Activated CD4-positive, alpha-beta memory T cell treated with anti-CD3 and anti-CD28 coated beads, Interleukin-2, amount 10 ng/mL, durations not matched to agents 7 days and 5 days (primary cell): ENCODE measurements around the gene GGTLC2. TPM values are rescaled to one million over a fixed set of nuclear protein-coding genes. Genes with fewer than 3 reads are reported as not detected.
"Not testable (repeated sequence)": the region's sequence is repeated elsewhere in the genome, so short reads cannot be mapped to it uniquely, and the experiment has no call there.

Experiments
- CTCF ChIA-PET: fragments of 350-600 bp; sonication (Branson Sonifier 250); formaldehyde crosslinking; loops from one replicate; lab custom pipeline; 2021; ENCODE audit warnings: antibody characterized with exemption, inconsistent platforms; lab: Charles Lee
- POLR2A ChIA-PET: fragments of 350-600 bp; sonication (Branson Sonifier 250); formaldehyde crosslinking; loops from one replicate; lab custom pipeline; 2021; ENCODE audit warnings: antibody characterized with exemption; lab: Charles Lee
- DNase-seq: peaks from one replicate; pipeline ENCODE4 v3.0.0-alpha.2; 2020
- H3K27ac Mint-ChIP-seq: one replicate; pipeline ENCODE4 v1.8.0; 2021; ENCODE audit warnings: mild to moderate bottlenecking, mixed read lengths
- H3K27me3 Mint-ChIP-seq: one replicate; pipeline ENCODE4 v1.8.0; 2021; ENCODE audit warnings: mixed read lengths
- H3K36me3 Mint-ChIP-seq: one replicate; pipeline ENCODE4 v1.8.0; 2021; ENCODE audit warnings: low read depth, mixed read lengths
- H3K4me1 Mint-ChIP-seq: one replicate; pipeline ENCODE4 v1.8.0; 2021; ENCODE audit warnings: mixed read lengths
- H3K4me3 Mint-ChIP-seq: one replicate; pipeline ENCODE4 v1.8.0; 2021; ENCODE audit warnings: mild to moderate bottlenecking, mixed read lengths
- H3K9me3 Mint-ChIP-seq: one replicate; pipeline ENCODE4 v1.8.0; 2021; ENCODE audit warnings: mixed read lengths
- total RNA-seq, 2 experiments: library from RNA; stranded (reverse); gene quantifications; one replicate each; pipeline ENCODE4 v1.2.3, GENCODE V29; 2021

Gene GGTLC2
- total RNA-seq: not detected

- POLR2A ChIA-PET, H3K9me3 Mint-ChIP-seq, DNase-seq, H3K4me1 Mint-ChIP-seq, H3K4me3 Mint-ChIP-seq, H3K27me3 Mint-ChIP-seq, H3K27ac Mint-ChIP-seq, CTCF ChIA-PET, H3K36me3 Mint-ChIP-seq: not testable (repeated sequence)
Measured at GRCh38 chr22:22644314-22644713, at the start of gene GGTLC2. GGTLC2 (plus strand) TSS chr22:22644614; CDS start chr22:22646346, 1,732 bp downstream.

DNA sequence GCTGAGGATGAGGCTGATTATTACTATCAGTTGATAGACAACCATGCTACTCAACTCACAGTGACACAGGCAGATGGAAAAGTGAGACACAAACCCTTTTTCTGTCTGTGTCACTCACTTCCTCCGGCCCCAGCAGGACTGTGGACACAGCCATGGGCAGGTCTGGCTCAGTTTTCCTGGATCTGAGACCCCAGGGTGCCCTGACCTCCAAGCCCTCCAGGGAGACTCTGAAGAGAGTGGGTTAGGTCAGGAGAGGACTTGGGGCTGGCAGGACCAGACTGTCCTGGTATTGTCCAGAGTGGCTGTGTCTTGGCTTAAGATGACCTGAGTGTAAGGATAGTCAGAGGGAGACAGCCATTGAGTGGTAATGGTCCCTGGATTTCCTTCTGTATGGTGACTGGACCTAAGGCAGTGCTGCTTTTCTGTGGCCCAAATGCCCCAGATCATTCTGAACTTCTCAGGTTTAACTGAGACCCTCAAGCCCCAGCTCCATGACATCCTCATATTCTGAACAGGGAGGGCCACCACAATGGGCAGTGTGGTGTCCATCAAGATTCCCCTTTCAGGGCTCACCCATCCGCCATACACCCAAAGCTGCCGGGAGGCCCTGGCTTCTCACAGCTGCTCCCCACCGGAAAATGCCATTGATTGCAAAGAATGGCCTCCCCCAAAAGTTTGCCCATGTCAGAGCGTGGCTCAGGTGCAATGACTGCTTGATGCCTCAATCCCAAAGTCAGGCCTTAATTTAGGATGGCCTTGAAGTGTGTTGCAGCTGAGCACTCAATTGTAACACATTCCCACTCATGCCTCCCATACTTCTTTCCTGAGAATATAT lies 49.2 kb upstream of the GGTLC2 start:
- Mint-ChIP-seq H3K4me1 (peaks cover 1% of the 10 kb centered on the region), H3K4me3 (no peak overlapping the region), H3K36me3 (no peaks in the 10 kb centered on the region), H3K9me3 (no peaks in the 10 kb centered on the region), H3K27me3 (peaks cover 5% of the 10 kb centered on the region), H3K27ac (no peak overlapping the region)
- no peak for DNase-seq
- POLR2A ChIA-PET: no interaction called here
- CTCF ChIA-PET: no interaction called here

DNA sequence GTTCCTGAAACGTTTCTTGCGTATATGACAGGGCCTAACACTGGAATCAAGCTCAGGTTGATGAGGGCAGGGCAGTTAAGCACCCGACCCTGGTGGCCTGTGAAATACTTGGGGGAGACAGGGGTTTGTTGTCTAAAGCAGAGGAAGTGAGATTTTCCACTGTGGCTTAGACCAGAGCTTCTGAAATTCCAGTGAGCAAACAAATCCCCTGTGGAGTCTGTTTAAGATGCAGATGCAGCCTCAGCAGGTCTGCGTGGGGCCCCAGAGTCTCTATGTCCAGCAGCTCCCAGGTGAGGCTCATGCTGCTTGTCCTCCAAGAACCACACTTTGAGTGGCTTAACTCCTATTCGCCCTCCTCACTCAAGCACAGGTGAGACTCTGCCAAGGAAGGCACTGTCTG lies 46.3 kb upstream of the GGTLC2 start:
- no peaks in the 10 kb centered on the region for H3K36me3 Mint-ChIP-seq
- no peak overlapping the region for H3K27ac Mint-ChIP-seq
- no peaks in the 10 kb centered on the region for H3K9me3 Mint-ChIP-seq
- no peak for DNase-seq
- peaks cover 8% of the 10 kb centered on the region for H3K27me3 Mint-ChIP-seq
- H3K4me3 Mint-ChIP-seq: no peak overlapping the region
- CTCF ChIA-PET: interaction anchor here (0.8 to 1.3 kb wide), 2 partner anchors 10 to 12 kb away, joined by 3 read pairs; no protein-coding TSS in a partner anchor
- POLR2A ChIA-PET: no interaction called here
- H3K4me1 Mint-ChIP-seq: peaks cover 1% of the 10 kb centered on the region

DNA sequence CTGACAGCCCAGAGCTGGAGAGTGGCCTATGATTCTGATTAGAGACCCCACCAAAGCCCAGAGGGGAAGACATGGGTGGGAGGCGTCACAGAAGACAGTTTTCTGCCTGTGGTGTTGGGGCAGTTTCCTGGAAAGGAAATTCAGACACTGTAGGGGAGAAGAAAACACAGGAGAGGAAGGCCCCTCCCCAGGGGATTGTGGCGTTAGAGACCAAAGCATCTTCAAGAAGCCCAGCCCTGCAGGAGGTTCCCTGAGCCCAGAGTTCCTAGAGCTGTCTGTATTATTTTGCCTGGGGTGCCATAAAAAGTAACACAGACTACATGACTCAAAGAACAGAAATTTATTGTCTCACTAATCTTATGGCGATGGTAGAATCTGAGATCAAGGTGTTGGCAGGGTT lies 45.2 kb upstream of the GGTLC2 start:
- Mint-ChIP-seq H3K4me1 (no peaks in the 10 kb centered on the region), H3K4me3 (no peak overlapping the region), H3K27ac (no peak overlapping the region), H3K9me3 (no peaks in the 10 kb centered on the region), H3K27me3 (peaks cover 6% of the 10 kb centered on the region), H3K36me3 (no peaks in the 10 kb centered on the region)
- CTCF ChIA-PET: no interaction called here
- POLR2A ChIA-PET: no interaction called here
- no peak for DNase-seq

DNA sequence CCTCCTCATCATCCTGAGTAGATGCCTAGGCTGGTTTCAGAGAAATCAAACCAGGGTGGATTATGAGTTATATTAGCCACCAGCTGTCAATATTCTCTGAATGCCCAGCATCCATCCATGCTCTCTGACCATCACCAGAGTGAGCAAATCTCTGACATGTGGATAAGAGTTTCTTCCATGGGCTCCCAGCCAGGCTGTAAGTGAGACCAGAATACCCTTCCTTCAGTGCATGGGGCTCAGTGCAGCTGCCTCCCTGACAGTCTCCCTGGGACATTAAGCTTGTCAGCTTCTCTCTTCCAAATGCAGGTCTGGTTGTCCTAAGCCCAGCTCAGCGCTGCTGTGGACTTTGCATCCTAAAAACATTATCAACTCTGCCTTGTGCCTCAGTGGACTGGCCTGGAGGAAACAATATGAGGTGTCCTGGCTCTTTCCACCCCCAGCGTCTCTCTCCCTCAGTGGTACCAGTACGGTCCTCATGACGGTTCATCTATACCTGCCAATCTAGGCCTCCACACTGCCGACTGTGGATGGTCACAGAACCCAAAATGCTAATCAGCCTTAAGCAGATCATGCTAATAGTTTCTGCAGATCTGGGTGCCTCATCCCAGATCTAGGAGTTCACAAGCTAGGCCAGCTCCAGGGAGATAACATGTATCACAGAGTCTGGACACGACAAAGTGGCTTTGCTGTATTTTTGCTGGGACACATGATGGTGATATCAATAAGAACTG lies 43.7 kb upstream of the GGTLC2 start:
- no peaks in the 10 kb centered on the region for H3K9me3 Mint-ChIP-seq
- ChIA-PET POLR2A (no interaction called here), CTCF (no interaction called here)
- H3K27ac Mint-ChIP-seq: no peak overlapping the region
- H3K4me1 Mint-ChIP-seq: no peaks in the 10 kb centered on the region
- H3K4me3 Mint-ChIP-seq: no peak overlapping the region
- no peak for DNase-seq
- H3K36me3 Mint-ChIP-seq: no peaks in the 10 kb centered on the region
- peaks cover 6% of the 10 kb centered on the region for H3K27me3 Mint-ChIP-seq

DNA sequence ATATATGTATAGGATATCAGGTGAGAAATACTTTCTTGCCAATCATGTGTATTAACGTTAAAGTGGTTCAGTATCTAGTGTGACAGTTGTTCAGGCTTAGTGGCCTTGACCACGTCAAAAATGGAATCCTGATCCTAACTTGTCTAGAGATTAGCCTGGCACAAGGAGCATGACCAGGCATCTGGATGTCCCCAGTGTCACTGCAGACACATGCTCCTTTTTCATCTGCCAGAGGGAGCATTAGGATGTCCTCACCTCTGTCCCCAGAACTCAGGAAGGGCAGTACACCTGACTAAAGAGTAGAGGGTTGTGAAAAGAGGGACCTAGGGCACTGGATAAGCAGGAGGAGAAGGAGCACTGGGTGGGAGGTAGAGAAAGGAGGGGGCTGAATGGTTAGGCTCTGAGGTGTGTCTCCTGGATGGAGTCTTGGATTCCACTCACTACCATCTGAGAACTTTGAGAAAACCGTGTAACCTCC lies 40.9 kb upstream of the GGTLC2 start:
- Mint-ChIP-seq H3K9me3 (no peaks in the 10 kb centered on the region), H3K36me3 (no peaks in the 10 kb centered on the region), H3K4me1 (no peaks in the 10 kb centered on the region), H3K4me3 (no peak overlapping the region), H3K27me3 (peaks cover 6% of the 10 kb centered on the region), H3K27ac (no peak overlapping the region)
- POLR2A ChIA-PET: no interaction called here
- CTCF ChIA-PET: no interaction called here
- DNase-seq: no peak

DNA sequence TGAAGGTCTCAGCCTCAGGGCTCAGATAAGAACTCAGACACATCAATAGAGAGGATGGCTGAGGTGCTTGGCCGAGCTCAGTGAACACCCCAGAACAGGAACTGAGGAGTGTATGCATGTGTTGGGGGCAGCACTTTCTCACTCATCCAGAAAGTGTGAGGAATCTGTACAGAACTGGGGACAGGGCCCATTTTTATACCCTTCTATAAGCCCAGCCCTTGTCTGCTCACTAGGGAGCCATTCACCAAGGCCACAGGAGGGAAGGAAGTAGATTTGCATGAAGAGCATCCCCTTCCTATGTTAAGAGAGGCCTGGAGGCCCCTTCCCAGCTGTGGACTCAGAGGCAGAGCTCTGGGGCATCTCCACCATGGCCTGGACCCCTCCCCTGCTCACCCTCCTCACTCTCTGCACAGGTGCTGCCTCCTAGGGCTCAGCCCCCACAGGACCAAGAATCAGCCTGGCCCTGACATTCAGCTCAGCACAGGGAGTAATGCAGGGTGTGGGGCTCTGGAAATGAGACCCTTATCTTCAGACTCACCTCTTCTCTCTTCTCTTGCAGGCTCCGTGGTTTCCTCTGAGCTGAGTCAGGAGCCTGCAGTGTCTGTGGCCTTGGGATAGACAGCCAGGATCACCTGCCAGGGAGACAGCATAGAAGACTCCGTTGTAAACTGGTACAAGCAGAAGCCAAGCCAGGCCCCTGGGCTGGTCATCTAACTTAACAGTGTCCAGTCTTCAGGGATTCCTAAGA lies 39.9 kb upstream of the GGTLC2 start:
- CTCF ChIA-PET: no interaction called here

DNA sequence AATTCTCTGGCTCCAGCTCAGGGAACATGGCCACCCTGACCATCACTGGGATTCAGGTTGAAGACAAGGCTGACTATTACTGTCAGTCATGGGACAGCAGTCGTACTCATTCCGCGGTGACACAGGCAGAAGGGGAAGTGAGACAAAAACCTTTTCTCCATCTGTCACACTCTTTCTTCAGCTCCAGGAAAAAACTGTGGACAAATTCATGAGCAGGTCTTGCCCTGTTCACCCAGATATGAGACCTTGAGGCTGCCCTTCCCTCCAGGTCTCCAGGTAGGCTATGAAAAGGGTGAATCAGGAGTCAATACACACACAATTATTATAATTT lies 39.4 kb upstream of the GGTLC2 start:
- no peak for DNase-seq
- Mint-ChIP-seq H3K4me3 (no peak overlapping the region), H3K27me3 (peaks cover 6% of the 10 kb centered on the region), H3K9me3 (no peaks in the 10 kb centered on the region), H3K36me3 (no peaks in the 10 kb centered on the region), H3K4me1 (no peaks in the 10 kb centered on the region), H3K27ac (no peak overlapping the region)
- ChIA-PET POLR2A (no interaction called here), CTCF (interaction anchor here (0.7 to 1.4 kb wide), 2 partner anchors 14 to 19 kb away, joined by 3 read pairs; no protein-coding TSS in a partner anchor)

More for the DNA sequence above, 39.9 kb upstream of the GGTLC2 start:
- no peak for DNase-seq
- POLR2A ChIA-PET: no interaction called here
- Mint-ChIP-seq H3K9me3 (no peaks in the 10 kb centered on the region), H3K4me3 (no peak overlapping the region), H3K27me3 (peaks cover 6% of the 10 kb centered on the region), H3K4me1 (no peaks in the 10 kb centered on the region), H3K27ac (no peak overlapping the region), H3K36me3 (no peaks in the 10 kb centered on the region)

- H3K4me3 Mint-ChIP-seq, DNase-seq: not testable (repeated sequence)
Measured at GRCh38 chr22:22608022-22608421, 36.4 kb upstream of the GGTLC2 start.

GRCh38 chr22:22609291-22609690 lies 35.1 kb upstream of the GGTLC2 start:
- ChIA-PET CTCF (no interaction called here), POLR2A (no interaction called here)
- DNase-seq: no peak
- Mint-ChIP-seq H3K4me3 (no peak overlapping the region), H3K36me3 (no peaks in the 10 kb centered on the region), H3K27ac (no peak overlapping the region), H3K4me1 (no peaks in the 10 kb centered on the region), H3K9me3 (no peaks in the 10 kb centered on the region), H3K27me3 (peaks cover 3% of the 10 kb centered on the region)

More at GRCh38 chr22:22608022-22608421, 36.4 kb upstream of the GGTLC2 start:
- POLR2A ChIA-PET, H3K36me3 Mint-ChIP-seq, H3K9me3 Mint-ChIP-seq, H3K27me3 Mint-ChIP-seq, H3K4me1 Mint-ChIP-seq, H3K27ac Mint-ChIP-seq: not testable (repeated sequence)
- CTCF ChIA-PET: interaction anchor here (1.1 kb wide), 1 partner anchor 14 kb away, joined by 3 read pairs; no protein-coding TSS in a partner anchor

DNA sequence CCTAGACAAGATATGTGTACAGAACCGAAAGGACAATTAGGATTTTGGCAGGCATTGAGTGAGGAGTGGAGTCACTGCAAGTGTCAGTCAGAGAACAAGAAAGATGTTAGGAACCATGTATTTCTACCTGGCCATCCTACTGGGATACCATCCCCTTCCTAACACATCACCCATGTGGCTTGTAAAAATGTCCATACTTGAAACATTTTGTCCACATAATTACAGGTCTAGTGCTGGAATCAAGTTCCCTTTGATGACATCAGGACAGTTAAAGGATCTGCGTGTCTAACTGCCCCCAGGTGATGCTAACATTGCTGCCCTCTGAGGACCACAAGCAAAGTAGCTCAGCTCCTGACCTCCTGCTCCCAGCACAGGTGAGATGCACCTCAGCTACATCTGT lies 31.9 kb upstream of the GGTLC2 start:
- peaks cover 12% of the 10 kb centered on the region for H3K4me1 Mint-ChIP-seq
- CTCF ChIA-PET: interaction anchor here (1.8 kb wide), 1 partner anchor 25 kb away, joined by 5 read pairs; no protein-coding TSS in a partner anchor
- peaks cover 4% of the 10 kb centered on the region for H3K27me3 Mint-ChIP-seq
- no peaks in the 10 kb centered on the region for H3K36me3 Mint-ChIP-seq
- no peak overlapping the region for H3K27ac Mint-ChIP-seq
- no peaks in the 10 kb centered on the region for H3K9me3 Mint-ChIP-seq
- no peak for DNase-seq
- POLR2A ChIA-PET: no interaction called here
- no peak overlapping the region for H3K4me3 Mint-ChIP-seq

GRCh38 chr22:22614065-22614464 lies 30.3 kb upstream of the GGTLC2 start:
- CTCF ChIA-PET: interaction anchor here (1.8 kb wide), 1 partner anchor 27 kb away, joined by 5 read pairs; no protein-coding TSS in a partner anchor
- POLR2A ChIA-PET: interaction anchor here (1.0 kb wide), 1 partner anchor 67 kb away, joined by 3 read pairs; no protein-coding TSS in a partner anchor

More at GRCh38 chr22:22614065-22614464, 30.3 kb upstream of the GGTLC2 start:
- H3K27ac Mint-ChIP-seq: no peak overlapping the region
- peaks cover 4% of the 10 kb centered on the region for H3K27me3 Mint-ChIP-seq
- no peaks in the 10 kb centered on the region for H3K36me3 Mint-ChIP-seq
- H3K4me1 Mint-ChIP-seq: peaks cover 12% of the 10 kb centered on the region
- H3K4me3 Mint-ChIP-seq: no peak overlapping the region
- H3K9me3 Mint-ChIP-seq: no peaks in the 10 kb centered on the region
- no peak for DNase-seq
